IMR-90 (cell line): ENCODE data around the gene TFAP2E.

Source experiments
- CEBPB ChIP-seq: IDR thresholded peaks from 2 replicates; pipeline ENCODE4 v1.6.1; 2012; ENCODE audit warnings: low read depth, low read length, improper control_type of control experiment
- CHD1 ChIP-seq: IDR thresholded peaks from 2 replicates; pipeline ENCODE4 v1.6.1; 2012; ENCODE audit warnings: low read depth, low read length, improper control_type of control experiment
- FOS ChIP-seq: fragments of 150-350 bp; IDR thresholded peaks from 2 replicates; pipeline ENCODE4 v1.6.1; 2016; ENCODE audit warnings: low read depth, low read length
- MAZ ChIP-seq: IDR thresholded peaks from 2 replicates; pipeline ENCODE4 v1.6.1; 2012; ENCODE audit warnings: low read depth, mild to moderate bottlenecking, low read length, improper control_type of control experiment, moderate library complexity, borderline replicate concordance
- MXI1 ChIP-seq: IDR thresholded peaks from 2 replicates; pipeline ENCODE4 v1.6.1; 2012; ENCODE audit warnings: low read depth, mild to moderate bottlenecking, low read length, moderate library complexity, borderline replicate concordance
- POLR2A ChIP-seq: IDR thresholded peaks from 2 replicates; pipeline ENCODE4 v1.6.1; 2012; ENCODE audit warnings: mild to moderate bottlenecking, low read depth, low read length
- RCOR1 ChIP-seq: IDR thresholded peaks from 2 replicates; pipeline ENCODE4 v1.6.1; 2012; ENCODE audit warnings: mild to moderate bottlenecking, low read length, improper control_type of control experiment; ENCODE audit not compliant: insufficient replicate concordance
- SMC3 ChIP-seq: fragments of 150-350 bp; IDR thresholded peaks from 2 replicates; pipeline ENCODE4 v1.6.1; 2016; ENCODE audit warnings: low read depth, mild to moderate bottlenecking, antibody characterized with exemption, low read length, moderate library complexity
- TF ChIP-seq, protein P1 (sequence below): conservative IDR thresholded peaks from 2 replicates; pipeline ENCODE4 v1.5.1; 2012; ENCODE audit warnings: mild to moderate bottlenecking, low read depth, low read length, improper control_type of control experiment
- TF ChIP-seq, protein P2 (sequence below): fragments of 150-350 bp; IDR thresholded peaks from 2 replicates; pipeline ENCODE4 v1.6.1; 2017; ENCODE audit warnings: mild to moderate bottlenecking, antibody characterized with exemption, low read length, low read depth

DNA sequence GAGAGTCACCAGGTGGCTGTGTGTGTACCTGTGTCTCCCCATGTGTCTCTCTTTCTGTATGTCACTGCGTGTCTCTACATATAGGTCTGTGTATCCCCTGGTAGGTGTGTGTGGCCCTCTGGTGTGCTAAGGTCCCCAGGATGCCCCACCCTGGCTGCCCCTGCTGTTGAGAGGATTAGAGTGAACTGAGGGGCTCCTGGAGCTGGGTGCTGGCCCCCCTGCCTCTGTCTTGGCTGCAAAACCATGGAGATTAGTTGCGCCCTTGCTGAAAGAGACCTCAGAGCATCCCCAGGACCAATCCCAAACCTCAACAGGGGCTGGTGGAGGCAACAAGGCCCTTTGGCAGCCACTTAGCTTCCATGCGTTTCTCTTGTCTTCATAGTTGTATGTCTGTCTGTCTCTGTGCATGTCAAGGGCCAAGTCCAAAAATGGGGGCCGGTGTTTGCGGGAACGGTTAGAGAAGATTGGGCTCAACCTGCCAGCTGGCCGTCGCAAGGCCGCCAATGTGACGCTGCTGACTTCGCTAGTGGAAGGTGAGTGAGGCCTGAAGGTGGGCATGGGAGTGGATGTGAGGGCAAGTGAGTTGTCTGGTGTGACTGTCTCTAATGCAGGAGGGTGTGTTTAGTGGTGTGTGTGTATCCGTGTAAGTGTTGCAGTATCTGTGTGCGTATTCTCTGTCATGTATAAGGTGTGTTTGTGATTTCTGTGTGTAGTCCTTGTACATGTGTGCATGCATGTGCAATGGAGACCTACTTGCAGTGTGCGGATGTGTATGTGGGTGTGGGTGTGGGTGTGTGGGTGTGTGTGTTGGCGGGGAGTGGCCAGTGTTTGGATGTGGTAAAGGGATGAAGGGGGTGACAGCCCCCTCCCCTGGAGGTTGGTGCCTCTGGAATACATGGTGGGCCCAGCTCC lies 16.7 kb downstream of the TFAP2E start:
- TF ChIP-seq, protein P1, sequence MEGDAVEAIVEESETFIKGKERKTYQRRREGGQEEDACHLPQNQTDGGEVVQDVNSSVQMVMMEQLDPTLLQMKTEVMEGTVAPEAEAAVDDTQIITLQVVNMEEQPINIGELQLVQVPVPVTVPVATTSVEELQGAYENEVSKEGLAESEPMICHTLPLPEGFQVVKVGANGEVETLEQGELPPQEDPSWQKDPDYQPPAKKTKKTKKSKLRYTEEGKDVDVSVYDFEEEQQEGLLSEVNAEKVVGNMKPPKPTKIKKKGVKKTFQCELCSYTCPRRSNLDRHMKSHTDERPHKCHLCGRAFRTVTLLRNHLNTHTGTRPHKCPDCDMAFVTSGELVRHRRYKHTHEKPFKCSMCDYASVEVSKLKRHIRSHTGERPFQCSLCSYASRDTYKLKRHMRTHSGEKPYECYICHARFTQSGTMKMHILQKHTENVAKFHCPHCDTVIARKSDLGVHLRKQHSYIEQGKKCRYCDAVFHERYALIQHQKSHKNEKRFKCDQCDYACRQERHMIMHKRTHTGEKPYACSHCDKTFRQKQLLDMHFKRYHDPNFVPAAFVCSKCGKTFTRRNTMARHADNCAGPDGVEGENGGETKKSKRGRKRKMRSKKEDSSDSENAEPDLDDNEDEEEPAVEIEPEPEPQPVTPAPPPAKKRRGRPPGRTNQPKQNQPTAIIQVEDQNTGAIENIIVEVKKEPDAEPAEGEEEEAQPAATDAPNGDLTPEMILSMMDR: no peak
- TF ChIP-seq CEBPB: no peak
- TF ChIP-seq FOS: no peak
- no peak for TF ChIP-seq RCOR1
- TF ChIP-seq, protein P2, sequence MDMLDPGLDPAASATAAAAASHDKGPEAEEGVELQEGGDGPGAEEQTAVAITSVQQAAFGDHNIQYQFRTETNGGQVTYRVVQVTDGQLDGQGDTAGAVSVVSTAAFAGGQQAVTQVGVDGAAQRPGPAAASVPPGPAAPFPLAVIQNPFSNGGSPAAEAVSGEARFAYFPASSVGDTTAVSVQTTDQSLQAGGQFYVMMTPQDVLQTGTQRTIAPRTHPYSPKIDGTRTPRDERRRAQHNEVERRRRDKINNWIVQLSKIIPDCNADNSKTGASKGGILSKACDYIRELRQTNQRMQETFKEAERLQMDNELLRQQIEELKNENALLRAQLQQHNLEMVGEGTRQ: no peak
- no peak for TF ChIP-seq CHD1
- TF ChIP-seq SMC3: no peak
- no peak for TF ChIP-seq POLR2A
- TF ChIP-seq MAZ: no peak
- no peak for TF ChIP-seq MXI1
